Thoracic aorta (tissue), 2 donors: ENCODE results near the gene UVRAG. TPM values are rescaled to one million over a fixed set of nuclear protein-coding genes. Genes with fewer than 3 reads are reported as not detected.
"Not testable (repeated sequence)": the region's sequence is repeated elsewhere in the genome, so short reads cannot be mapped to it uniquely, and the experiment has no call there.

ENCODE experiments used
- ATAC-seq: fragments of 150-250 bp; one replicate; pipeline ENCODE4 v1.8.0; 2017; ENCODE audit warnings: low read depth; ENCODE audit not compliant: insufficient number of reproducible peaks, low FRiP score
- DNase-seq: peaks from one replicate; pipeline ENCODE4 v3.0.0-alpha.2; 2020; ENCODE audit warnings: low spot score
- H3K27ac ChIP-seq, 2 donors: fragments of 200-600 bp; sonication (generic); 1 replicate in 1 of 2; 2 replicates in 1 of 2; pipeline ENCODE4 v1.5.1; 2016; ENCODE audit warnings: mild to moderate bottlenecking in 2 of 2, moderate library complexity in 2 of 2
- H3K27me3 ChIP-seq: fragments of 200-600 bp; sonication (generic); replicated peaks from 2 replicates; pipeline ENCODE4 v1.6.0; 2016; ENCODE audit warnings: mild to moderate bottlenecking; ENCODE audit not compliant: insufficient read depth
- H3K36me3 ChIP-seq: fragments of 200-600 bp; sonication (generic); one replicate; pipeline ENCODE4 v1.5.1; 2016
- H3K4me1 ChIP-seq, 2 donors: fragments of 200-600 bp; sonication (generic); 1 replicate in 1 of 2; 2 replicates in 1 of 2; pipeline versions ENCODE4 v1.5.1 to v1.6.0; 2016; ENCODE audit warnings: low read depth in 2 of 2, mild to moderate bottlenecking in 1 of 2; ENCODE audit not compliant: control insufficient read depth in 1 of 2
- H3K4me3 ChIP-seq: fragments of 200-600 bp; sonication (generic); 2 replicates; pipeline ENCODE4 v1.5.1; 2016; ENCODE audit warnings: mild to moderate bottlenecking
- H3K9me3 ChIP-seq: fragments of 200-600 bp; sonication (generic); 2 replicates; pipeline ENCODE4 v1.5.1; 2016
- CTCF ChIP-seq: fragments of 200-600 bp; sonication (generic); IDR thresholded peaks from one replicate; pipeline ENCODE4 v1.5.1; 2019; ENCODE audit warnings: antibody characterized with exemption
- total RNA-seq, 2 donors: library from RNA; depleted of rRNA; stranded (reverse); fragments of >200 nt; gene quantifications; one replicate each; pipeline versions ENCODE4 v1.1.0 to v1.2.3, GENCODE V29; 2016

UVRAG gene
- total RNA-seq, 2 donors from 2014 or later = 20.4 to 27.7 TPM

GRCh38 chr11:75968021-75968625 is 153.1 kb downstream of the UVRAG start:
- Histone ChIP-seq H3K27ac (no peak overlapping the region), H3K4me3 (no peak overlapping the region), H3K9me3 (no peaks in the 10 kb centered on the region), H3K36me3 (no peaks in the 10 kb centered on the region), H3K27me3 (no peaks in the 10 kb centered on the region), H3K4me1 (peaks cover 0 to 5% of the 10 kb centered on the region in 2 donors)
- no peak for DNase-seq
- ATAC-seq = no peak
- no peak for TF ChIP-seq CTCF

GRCh38 chr11:75969626-75970308 is 154.8 kb downstream of the UVRAG start:
- Histone ChIP-seq H3K27ac (no peak overlapping the region), H3K4me3 (no peak overlapping the region), H3K4me1 (peaks cover 0 to 5% of the 10 kb centered on the region in 2 donors), H3K9me3 (no peaks in the 10 kb centered on the region), H3K36me3 (no peaks in the 10 kb centered on the region), H3K27me3 (no peaks in the 10 kb centered on the region)
- no peak for ATAC-seq
- no peak for DNase-seq
- TF ChIP-seq CTCF = no peak

GRCh38 chr11:75973710-75974109 is 158.7 kb downstream of the UVRAG start:
- not testable (repeated sequence) for H3K9me3 ChIP-seq, H3K36me3 ChIP-seq, H3K4me3 ChIP-seq, DNase-seq, H3K27me3 ChIP-seq, H3K4me1 ChIP-seq, ATAC-seq, H3K27ac ChIP-seq

- not testable (repeated sequence) for H3K9me3 ChIP-seq, ATAC-seq, H3K4me1 ChIP-seq, H3K27ac ChIP-seq, H3K27me3 ChIP-seq, H3K36me3 ChIP-seq, H3K4me3 ChIP-seq, DNase-seq
Measured at GRCh38 chr11:75979075-75979474, 164.1 kb downstream of the UVRAG start.

GRCh38 chr11:75979479-75980027 is 164.5 kb downstream of the UVRAG start:
- H3K4me1 ChIP-seq, H3K4me3 ChIP-seq, DNase-seq, H3K9me3 ChIP-seq, H3K27ac ChIP-seq, ATAC-seq, H3K27me3 ChIP-seq, H3K36me3 ChIP-seq: not testable (repeated sequence)

- Histone ChIP-seq H3K4me1 (no peaks in the 10 kb centered on the region), H3K27ac (no peak overlapping the region), H3K4me3 (no peak overlapping the region), H3K27me3 (no peaks in the 10 kb centered on the region), H3K36me3 (no peaks in the 10 kb centered on the region), H3K9me3 (no peaks in the 10 kb centered on the region)
- no peak for TF ChIP-seq CTCF
- ATAC-seq (no peak), DNase-seq (no peak)
Measured at GRCh38 chr11:75980031-75980430, 165.0 kb downstream of the UVRAG start.
